GM18951 (cell line): ENCODE data around the gene BEND6.

ENCODE experiments used
- POLR2A ChIP-seq: IDR thresholded peaks from 4 replicates; pipeline ENCODE4 v1.6.1; 2011; ENCODE audit warnings: mild to moderate bottlenecking; ENCODE audit not compliant: insufficient read length, insufficient read depth; ENCODE audit errors: extremely low read depth
- in situ Hi-C: fragments of 300-500 bp; cut with MboI; formaldehyde crosslinking; loops from one replicate; pipeline ENCODE4 v1.12.0; 2022; ENCODE audit warnings: low sequenced_read_pairs, mixed read lengths, inconsistent platforms; ENCODE audit not compliant: unreplicated experiment

BEND6 gene

GRCh38 chr6:57074383-57074782 is 119.5 kb downstream of the BEND6 start:
- no peak for TF ChIP-seq POLR2A
- in situ Hi-C loops = no loop called here

- in situ Hi-C loops = no loop called here
Measured at GRCh38 chr6:57075092-57075491, 120.2 kb downstream of the BEND6 start.

More at GRCh38 chr6:57075092-57075491, 120.2 kb downstream of the BEND6 start:
- no peak for TF ChIP-seq POLR2A
